ENCODE measurements around the gene PARP3.

The PARP3 gene

DNA sequence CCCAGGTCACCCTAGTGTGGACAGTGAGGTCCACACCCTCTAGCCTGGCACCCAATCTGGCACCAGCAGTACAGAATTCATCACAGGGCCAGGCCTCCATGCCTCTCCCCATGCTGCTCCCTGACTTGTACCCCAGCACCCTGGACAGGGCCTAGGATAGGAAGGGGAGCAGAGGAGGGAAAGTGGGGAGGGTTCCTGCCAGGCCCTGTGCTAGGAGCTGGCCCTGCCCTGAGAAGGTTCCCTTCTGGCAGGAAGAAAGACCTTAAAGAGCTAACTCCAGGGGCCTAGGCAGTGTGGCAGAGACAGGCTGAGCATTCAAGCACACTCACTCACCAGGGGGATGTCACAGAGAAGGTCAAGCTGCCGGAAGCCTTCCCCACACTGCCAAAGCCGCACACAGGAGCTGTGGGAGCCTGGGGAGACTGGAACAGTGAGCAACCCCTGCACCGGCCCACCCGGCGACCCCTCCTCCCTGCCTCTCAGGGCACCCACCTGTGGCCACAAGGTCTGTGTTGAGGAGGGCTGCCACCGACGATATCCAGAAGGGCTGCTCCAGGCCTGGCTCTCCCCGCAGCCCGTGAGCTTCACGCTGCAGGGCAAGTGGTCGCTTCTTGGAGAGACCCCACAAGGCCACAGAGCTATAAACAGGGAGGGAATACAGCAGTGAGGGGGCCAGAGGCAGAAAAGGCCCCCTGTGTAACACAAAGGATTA lies 7.9 kb upstream of the PARP3 start:
- Histone ChIP-seq H3K4me3 (ENCODE audit: low read length in 2 of 2) (no peak overlapping the region), H3K27me3 (ENCODE audit: control insufficient read depth in 1 of 2, insufficient read depth in 2 of 2, low read length in 2 of 2) (no peaks in the 10 kb centered on the region), H3K9me3 (ENCODE audit: control insufficient read depth in 2 of 2, low read length in 2 of 2) (no peaks in the 10 kb centered on the region), H3K9ac (ENCODE audit: low read length in 2 of 2) (no peak overlapping the region), H3K27ac (ENCODE audit: low read length) (no peak overlapping the region), H3K36me3 (ENCODE audit: control insufficient read depth in 2 of 2, insufficient read depth in 2 of 2, low read length in 2 of 2) (peaks cover 30 to 48% of the 10 kb centered on the region in 2 donors), H3K4me1 (ENCODE audit: control insufficient read depth, insufficient read depth, low read length) (no peaks in the 10 kb centered on the region)

DNA sequence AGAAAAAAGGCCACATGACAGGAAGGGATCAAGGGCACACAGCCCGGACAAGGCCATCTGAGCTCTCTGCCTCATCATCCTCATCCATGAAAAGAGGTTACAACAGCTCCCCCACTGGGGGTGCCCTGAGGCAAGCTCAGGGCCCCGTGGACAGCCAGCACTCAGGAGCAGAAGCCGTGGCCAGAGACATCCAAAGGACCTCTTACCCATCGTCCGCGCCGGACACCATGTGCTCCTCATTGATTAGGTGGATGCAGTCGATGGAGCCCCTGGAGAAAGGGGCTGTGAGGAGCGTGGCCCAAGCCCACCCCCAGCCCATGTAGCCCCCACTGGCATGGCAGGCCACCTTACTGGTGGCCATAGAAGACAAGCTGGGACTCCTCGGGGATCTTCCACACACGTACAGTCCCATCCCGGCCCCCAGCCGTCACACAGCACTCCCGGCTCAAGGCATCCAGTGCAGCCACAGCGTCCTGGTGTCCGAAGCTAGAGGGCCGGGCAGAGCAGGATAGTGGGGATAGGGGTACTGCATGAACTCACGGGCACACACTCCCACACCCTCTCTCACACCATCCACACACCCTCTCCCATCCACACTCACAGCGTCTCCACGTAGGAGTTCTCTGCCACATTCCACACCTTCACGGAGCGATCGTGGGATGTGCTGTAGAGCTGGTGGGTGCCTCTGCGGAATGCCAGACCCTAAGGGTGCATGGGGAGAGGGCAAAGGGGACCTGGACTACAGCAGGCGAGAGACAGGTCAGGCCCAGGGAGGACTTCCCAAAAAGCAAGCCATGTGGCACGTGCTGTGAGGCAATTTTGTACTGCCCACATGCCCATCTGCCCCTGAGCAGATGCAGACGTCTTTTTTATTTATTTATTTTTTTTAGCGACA lies 6.9 kb upstream of the PARP3 start:
- H3K9ac ChIP-seq (ENCODE audit: low read length in 2 of 2): no peak overlapping the region
- no peaks in the 10 kb centered on the region for H3K4me1 ChIP-seq (ENCODE audit: control insufficient read depth, insufficient read depth, low read length)
- no peaks in the 10 kb centered on the region for H3K27me3 ChIP-seq (ENCODE audit: control insufficient read depth in 1 of 2, insufficient read depth in 2 of 2, low read length in 2 of 2)
- no peaks in the 10 kb centered on the region for H3K9me3 ChIP-seq (ENCODE audit: control insufficient read depth in 2 of 2, low read length in 2 of 2)
- H3K36me3 ChIP-seq (ENCODE audit: control insufficient read depth in 2 of 2, insufficient read depth in 2 of 2, low read length in 2 of 2): peaks cover 30 to 48% of the 10 kb centered on the region in 2 donors
- no peak overlapping the region for H3K4me3 ChIP-seq (ENCODE audit: low read length in 2 of 2)
- no peak overlapping the region for H3K27ac ChIP-seq (ENCODE audit: low read length)

DNA sequence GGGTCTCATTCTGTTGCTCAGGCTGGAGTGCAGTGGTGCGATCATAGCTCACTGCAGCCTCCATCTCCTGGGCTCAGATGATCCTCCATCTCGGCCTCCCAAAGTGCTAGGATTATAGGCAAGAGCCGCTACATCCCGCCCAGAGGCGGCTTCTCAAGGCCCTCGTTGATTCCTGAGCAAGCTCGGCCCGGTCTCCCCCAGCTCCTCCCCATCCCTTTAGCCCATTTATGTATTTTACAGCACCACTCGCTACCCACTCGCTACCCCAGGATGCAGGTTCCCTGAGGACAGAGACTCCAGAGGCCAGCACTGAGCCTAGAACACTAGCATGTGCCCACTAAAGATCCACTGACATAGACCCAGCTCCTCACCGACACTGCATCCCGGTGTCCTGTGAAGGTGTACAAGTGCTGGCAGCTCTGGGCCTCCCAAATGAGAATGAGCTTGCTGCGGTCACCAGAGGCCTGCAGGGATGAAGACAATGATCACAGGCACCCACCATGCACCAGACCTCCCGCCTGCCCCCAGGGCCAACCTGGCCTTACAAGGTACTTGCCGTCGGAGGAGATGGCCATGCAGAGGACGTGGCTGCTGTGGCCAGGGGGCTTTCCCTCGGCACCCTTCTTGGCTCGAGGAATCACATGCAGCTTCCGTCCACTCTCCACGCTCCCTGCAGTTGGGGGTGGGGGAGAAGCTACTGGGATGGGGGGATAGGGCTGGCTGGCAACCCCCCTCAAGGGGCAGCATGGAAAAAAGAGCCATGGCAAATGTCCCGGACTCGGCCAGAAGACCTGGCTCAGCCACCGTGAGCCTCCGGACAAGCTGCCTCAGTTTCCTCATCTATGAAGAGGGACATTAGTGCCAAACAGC lies 6.0 kb upstream of the PARP3 start:
- no peak overlapping the region for H3K9ac ChIP-seq (ENCODE audit: low read length in 2 of 2)

DNA sequence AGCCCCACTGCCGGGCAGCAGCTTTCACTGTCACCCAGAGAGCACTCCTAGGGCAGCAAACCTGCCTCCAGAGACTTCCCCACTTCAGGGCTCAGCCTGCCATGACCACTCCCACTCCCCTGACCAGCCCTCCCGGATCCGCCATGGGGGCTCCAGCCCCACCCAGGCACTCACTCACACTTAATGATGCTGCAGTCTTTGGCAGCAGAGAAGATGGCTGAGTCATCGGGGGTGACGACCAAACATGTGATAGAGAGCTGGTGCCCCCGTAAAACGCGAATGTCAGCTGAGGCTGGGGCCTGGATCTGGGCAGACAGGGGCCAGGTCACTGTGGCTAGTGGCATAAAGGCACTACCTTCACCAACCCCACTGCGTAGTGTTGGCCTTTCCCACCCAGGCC lies 5.1 kb upstream of the PARP3 start:
- Histone ChIP-seq H3K36me3 (ENCODE audit: control insufficient read depth in 2 of 2, insufficient read depth in 2 of 2, low read length in 2 of 2) (peaks cover 30 to 48% of the 10 kb centered on the region in 2 donors), H3K27ac (ENCODE audit: low read length) (no peak overlapping the region), H3K9me3 (ENCODE audit: control insufficient read depth in 2 of 2, low read length in 2 of 2) (no peaks in the 10 kb centered on the region), H3K4me3 (ENCODE audit: low read length in 2 of 2) (no peak overlapping the region), H3K4me1 (ENCODE audit: control insufficient read depth, insufficient read depth, low read length) (peaks cover 11% of the 10 kb centered on the region), H3K9ac (ENCODE audit: low read length in 2 of 2) (no peak overlapping the region), H3K27me3 (ENCODE audit: control insufficient read depth in 1 of 2, insufficient read depth in 2 of 2, low read length in 2 of 2) (no peaks in the 10 kb centered on the region)

More for the DNA sequence above, 6.0 kb upstream of the PARP3 start:
- no peaks in the 10 kb centered on the region for H3K27me3 ChIP-seq (ENCODE audit: control insufficient read depth in 1 of 2, insufficient read depth in 2 of 2, low read length in 2 of 2)
- peaks cover 30 to 48% of the 10 kb centered on the region in 2 donors for H3K36me3 ChIP-seq (ENCODE audit: control insufficient read depth in 2 of 2, insufficient read depth in 2 of 2, low read length in 2 of 2)
- no peak overlapping the region for H3K27ac ChIP-seq (ENCODE audit: low read length)
- H3K9me3 ChIP-seq (ENCODE audit: control insufficient read depth in 2 of 2, low read length in 2 of 2): no peaks in the 10 kb centered on the region
- H3K4me3 ChIP-seq (ENCODE audit: low read length in 2 of 2): no peak overlapping the region
- H3K4me1 ChIP-seq (ENCODE audit: control insufficient read depth, insufficient read depth, low read length): peaks cover 6% of the 10 kb centered on the region

DNA sequence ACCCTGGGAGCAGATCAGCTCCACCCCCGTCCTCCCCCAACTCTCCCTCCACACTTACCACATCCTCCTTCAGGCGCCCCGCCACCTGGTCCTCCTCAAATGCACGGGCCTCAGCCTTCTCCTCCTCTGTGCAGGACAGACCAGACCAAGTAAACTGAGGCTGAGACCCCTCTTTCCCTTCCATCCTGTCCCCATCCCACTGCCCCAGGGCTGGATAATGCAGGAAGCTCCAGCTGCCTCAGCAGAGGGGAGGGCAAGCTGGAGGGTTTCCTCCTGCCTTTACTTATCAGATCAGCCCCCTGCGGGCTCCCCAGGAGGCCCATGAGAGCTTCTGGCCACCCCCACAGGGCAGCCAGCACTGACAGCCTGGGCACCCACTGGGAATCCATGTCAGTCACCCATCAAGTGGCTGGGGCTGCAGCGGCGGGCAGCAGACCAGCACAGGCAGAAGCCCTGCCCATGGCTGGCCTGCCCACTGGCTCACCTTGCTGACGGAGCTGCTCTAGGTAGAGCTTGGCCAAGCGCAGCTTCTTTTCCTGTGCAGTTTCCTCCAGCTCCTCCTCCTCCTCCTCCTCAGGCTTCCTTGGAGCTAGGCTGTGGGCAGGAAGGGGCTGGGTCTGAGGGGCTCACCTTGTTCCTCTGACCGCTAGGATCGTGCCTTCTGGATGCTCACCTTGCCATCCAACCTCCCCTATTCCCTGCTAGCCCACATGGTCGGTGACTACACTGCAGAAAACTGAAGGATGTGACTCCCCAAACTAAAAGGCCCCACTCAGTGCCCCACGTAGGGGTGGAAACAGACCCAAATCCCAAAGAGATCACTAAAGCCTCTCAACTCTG lies 4.3 kb upstream of the PARP3 start:
- Histone ChIP-seq H3K4me3 (ENCODE audit: low read length in 2 of 2) (no peak overlapping the region), H3K4me1 (ENCODE audit: control insufficient read depth, insufficient read depth, low read length) (peaks cover 20% of the 10 kb centered on the region), H3K27me3 (ENCODE audit: control insufficient read depth in 1 of 2, insufficient read depth in 2 of 2, low read length in 2 of 2) (no peaks in the 10 kb centered on the region), H3K36me3 (ENCODE audit: control insufficient read depth in 2 of 2, insufficient read depth in 2 of 2, low read length in 2 of 2) (peaks cover 30 to 46% of the 10 kb centered on the region in 2 donors), H3K9me3 (ENCODE audit: control insufficient read depth in 2 of 2, low read length in 2 of 2) (no peaks in the 10 kb centered on the region), H3K27ac (ENCODE audit: low read length) (no peak overlapping the region), H3K9ac (ENCODE audit: low read length in 2 of 2) (no peak overlapping the region)

DNA sequence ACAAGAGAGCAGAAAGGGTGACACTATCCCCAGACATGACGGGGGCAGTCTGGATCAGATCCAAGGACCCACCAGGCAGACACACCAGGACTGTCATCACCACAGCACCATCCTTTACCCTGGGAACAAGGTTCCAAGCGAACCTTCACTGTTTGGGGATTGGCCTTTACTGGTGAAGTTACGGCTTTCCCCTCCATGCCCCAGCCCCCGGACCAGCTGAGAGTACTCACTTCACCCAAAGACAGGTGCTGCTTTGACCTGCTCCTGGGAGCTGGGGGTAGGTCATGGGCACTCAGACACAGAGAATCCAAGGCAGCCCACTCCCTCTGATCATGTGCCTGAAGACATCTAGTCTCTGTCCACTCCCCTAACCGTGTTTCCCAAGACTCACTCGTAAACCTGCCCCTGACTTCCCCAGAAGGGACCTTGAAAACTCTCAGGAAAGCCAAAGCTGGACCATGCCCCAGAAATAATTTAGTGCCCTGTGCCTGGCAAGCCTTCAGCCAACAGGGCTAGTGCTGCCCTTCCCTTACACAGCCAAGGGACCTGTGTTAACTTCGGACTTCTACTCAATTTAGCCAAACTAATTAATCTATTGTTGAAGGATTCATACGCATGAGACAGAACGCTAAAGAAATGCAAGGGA lies 3.3 kb upstream of the PARP3 start:
- H3K36me3 ChIP-seq (ENCODE audit: control insufficient read depth in 2 of 2, insufficient read depth in 2 of 2, low read length in 2 of 2): peaks cover 29 to 40% of the 10 kb centered on the region in 2 donors
- H3K9ac ChIP-seq (ENCODE audit: low read length in 2 of 2): no peak overlapping the region

DNA sequence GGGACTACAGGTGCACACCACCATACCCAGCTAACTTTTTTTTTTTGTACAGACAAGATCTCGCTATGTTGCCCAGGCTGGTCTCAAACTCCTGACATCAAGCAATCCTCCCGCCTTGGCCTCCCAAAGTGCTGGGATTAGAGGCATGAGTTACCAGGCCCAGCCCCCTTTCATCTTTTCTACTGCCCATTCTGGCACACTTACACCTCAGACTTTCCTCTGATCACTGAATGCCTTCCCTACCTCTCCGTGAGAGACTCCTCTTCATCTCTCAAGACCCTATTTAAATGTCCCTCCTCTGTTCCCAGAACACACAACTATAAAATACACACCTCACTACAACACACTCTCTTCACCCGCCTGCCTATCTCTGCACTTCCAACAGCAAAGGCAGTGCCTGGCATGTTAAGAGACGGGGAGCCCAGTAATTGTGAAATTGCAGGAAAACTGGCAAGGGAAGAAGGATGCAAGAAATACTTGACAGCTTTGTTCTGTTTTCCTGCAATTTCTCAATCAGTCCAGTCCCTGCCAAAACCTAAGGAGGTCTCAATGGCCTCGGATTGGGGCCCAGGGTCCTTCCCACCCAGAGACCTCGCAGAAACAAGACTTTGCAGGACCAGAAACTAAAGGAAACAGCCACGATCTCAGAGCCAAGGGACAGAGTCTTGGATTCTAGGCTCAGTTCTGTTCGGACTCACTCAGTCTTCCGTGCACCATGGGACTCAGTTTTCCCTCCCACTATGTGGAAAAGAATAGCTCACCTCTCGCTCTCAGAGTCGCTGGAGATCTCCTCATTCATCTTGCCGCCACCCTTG lies 1.3 kb upstream of the PARP3 start:
- H3K36me3 ChIP-seq (ENCODE audit: control insufficient read depth in 2 of 2, insufficient read depth in 2 of 2, low read length in 2 of 2): peaks cover 12 to 24% of the 10 kb centered on the region in 2 donors
- H3K9me3 ChIP-seq (ENCODE audit: control insufficient read depth in 2 of 2, low read length in 2 of 2): no peaks in the 10 kb centered on the region
- H3K4me1 ChIP-seq (ENCODE audit: control insufficient read depth, insufficient read depth, low read length): peaks cover 26% of the 10 kb centered on the region

More for the DNA sequence above, 3.3 kb upstream of the PARP3 start:
- no peaks in the 10 kb centered on the region for H3K9me3 ChIP-seq (ENCODE audit: control insufficient read depth in 2 of 2, low read length in 2 of 2)
- H3K27ac ChIP-seq (ENCODE audit: low read length): no peak overlapping the region
- H3K4me1 ChIP-seq (ENCODE audit: control insufficient read depth, insufficient read depth, low read length): peaks cover 26% of the 10 kb centered on the region
- no peak overlapping the region for H3K4me3 ChIP-seq (ENCODE audit: low read length in 2 of 2)
- no peaks in the 10 kb centered on the region for H3K27me3 ChIP-seq (ENCODE audit: control insufficient read depth in 1 of 2, insufficient read depth in 2 of 2, low read length in 2 of 2)

DNA sequence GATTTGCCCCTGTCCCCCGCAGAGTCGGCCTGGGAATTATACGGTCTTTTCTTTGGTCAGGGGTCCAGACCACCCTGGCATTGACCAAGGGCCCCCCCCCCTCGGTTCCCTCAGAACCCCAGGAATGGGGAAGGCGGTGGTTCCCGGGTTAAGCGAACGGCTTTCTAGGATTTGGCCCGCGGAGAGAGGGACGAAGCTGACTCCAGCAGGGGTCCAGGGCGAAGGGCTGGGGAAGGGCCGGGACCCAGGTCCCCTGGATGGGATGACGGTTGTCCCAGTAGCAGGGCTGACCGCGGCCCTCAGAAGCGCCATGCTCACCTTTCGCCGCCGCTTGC lies 733 bp upstream of the PARP3 start:
- peak overlapping the region; percentile 60 for H3K27ac ChIP-seq (ENCODE audit: low read length)
- peak overlapping the region; percentile 82 to 86 for H3K4me3 ChIP-seq (ENCODE audit: low read length in 2 of 2)
- H3K4me1 ChIP-seq (ENCODE audit: control insufficient read depth, insufficient read depth, low read length): peaks cover 26% of the 10 kb centered on the region
- peaks cover 8 to 23% of the 10 kb centered on the region in 2 donors for H3K36me3 ChIP-seq (ENCODE audit: control insufficient read depth in 2 of 2, insufficient read depth in 2 of 2, low read length in 2 of 2)
- no peaks in the 10 kb centered on the region for H3K9me3 ChIP-seq (ENCODE audit: control insufficient read depth in 2 of 2, low read length in 2 of 2)
- H3K27me3 ChIP-seq (ENCODE audit: control insufficient read depth in 1 of 2, insufficient read depth in 2 of 2, low read length in 2 of 2): no peaks in the 10 kb centered on the region
- peak overlapping the region; percentile 80 to 82 for H3K9ac ChIP-seq (ENCODE audit: low read length in 2 of 2)

More for the DNA sequence above, 1.3 kb upstream of the PARP3 start:
- Histone ChIP-seq H3K27me3 (ENCODE audit: control insufficient read depth in 1 of 2, insufficient read depth in 2 of 2, low read length in 2 of 2) (no peaks in the 10 kb centered on the region), H3K27ac (ENCODE audit: low read length) (peak overlapping the region; percentile 60), H3K9ac (ENCODE audit: low read length in 2 of 2) (peak overlapping the region; percentile 80 to 82), H3K4me3 (ENCODE audit: low read length in 2 of 2) (peak overlapping the region; percentile 82 to 86)

All from stomach smooth muscle (tissue), 2 donors.